ENCODE data around the gene PSENEN.
A peak's percentile ranks its signal among the peaks of the same experiment; 100 is the strongest.

The PSENEN gene, protein sequence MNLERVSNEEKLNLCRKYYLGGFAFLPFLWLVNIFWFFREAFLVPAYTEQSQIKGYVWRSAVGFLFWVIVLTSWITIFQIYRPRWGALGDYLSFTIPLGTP

DNA sequence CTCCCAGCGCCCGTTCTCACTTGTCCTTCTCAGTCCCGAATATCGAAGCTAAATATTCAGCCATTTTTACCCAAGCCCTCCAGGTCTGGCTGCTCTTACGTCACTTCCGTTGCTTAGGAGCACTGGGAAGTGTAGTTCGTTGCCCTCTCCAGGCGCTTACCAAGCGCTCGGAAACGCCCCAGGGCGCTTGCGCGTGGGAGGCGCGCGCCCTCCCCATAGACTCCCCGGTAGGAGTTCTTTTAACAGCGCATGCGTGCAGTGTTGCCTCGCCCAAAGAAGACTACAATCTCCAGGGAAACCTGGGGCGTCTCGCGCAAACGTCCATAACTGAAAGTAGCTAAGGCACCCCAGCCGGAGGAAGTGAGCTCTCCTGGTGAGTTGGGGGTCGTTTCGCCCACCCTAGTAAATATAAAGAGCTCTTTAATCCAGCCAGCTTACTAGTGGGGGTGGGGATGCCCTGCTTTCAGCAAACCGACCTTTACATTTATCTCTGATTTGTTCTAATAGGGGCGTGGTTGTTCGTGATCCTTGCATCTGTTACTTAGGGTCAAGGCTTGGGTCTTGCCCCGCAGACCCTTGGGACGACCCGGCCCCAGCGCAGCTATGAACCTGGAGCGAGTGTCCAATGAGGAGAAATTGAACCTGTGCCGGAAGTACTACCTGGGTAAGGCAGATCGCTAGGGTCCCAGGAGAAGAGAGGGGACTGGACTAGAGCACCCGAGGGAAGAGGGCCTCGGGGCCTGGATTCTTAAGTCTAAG lies at the start of gene PSENEN, which contains the start of gene U2AF1L4:
TSS of gene PSENEN (plus strand) at position 324 of the 759 bp plus-strand sequence. CDS start at position 604, 280 bp downstream.
TSS of gene U2AF1L4 (minus strand) at position 91 of the 759 bp plus-strand sequence. CDS start at position 64, 27 bp downstream.
- peak; percentile 95 for DNase-seq

DNA sequence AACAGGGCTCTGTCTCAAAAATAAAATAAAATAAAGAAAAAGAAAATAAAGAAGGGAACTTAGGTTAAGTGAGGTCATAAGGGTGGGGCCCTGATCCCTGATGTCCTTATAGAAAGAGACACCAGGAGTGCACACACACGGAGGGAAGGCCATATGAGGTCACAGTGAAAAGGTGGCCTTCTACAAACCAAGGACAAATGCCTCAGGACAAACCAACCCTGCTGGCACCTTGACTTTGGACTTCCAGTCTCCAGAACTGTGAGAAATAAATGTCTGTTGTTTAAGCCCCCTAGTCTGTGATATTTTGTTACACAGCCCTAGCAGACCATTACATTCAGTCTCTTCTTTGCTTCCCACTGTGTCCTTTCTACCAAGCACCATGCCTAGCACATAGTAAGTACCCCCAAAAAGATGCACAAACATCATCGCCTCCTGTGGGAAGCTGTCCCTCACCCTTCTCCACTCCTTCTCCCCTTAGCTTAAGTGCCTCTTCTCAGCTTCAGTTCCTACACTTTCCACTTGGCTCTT lies 49.5 kb upstream of the PSENEN start:
- no peak for DNase-seq

DNA sequence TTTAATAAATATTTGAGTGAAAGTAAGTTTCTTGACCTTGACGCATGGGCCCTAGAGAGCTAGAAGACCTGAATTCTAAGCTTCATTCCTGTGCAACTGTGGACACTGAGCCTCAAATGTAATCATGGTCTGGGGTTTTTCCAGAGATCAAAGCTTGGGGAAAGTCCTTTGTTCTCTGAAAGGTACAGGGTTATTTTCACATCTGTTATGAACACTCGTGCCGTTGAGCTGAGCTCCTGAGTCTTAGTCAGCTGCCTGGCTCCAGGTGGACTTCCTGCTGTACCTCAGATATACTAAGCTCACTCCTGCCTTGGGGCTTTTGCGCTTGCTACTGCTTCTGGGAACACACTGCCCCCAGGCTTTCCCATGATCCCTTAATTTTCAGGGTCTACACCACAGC lies 48.6 kb upstream of the PSENEN start:
- DNase-seq: no peak

DNA sequence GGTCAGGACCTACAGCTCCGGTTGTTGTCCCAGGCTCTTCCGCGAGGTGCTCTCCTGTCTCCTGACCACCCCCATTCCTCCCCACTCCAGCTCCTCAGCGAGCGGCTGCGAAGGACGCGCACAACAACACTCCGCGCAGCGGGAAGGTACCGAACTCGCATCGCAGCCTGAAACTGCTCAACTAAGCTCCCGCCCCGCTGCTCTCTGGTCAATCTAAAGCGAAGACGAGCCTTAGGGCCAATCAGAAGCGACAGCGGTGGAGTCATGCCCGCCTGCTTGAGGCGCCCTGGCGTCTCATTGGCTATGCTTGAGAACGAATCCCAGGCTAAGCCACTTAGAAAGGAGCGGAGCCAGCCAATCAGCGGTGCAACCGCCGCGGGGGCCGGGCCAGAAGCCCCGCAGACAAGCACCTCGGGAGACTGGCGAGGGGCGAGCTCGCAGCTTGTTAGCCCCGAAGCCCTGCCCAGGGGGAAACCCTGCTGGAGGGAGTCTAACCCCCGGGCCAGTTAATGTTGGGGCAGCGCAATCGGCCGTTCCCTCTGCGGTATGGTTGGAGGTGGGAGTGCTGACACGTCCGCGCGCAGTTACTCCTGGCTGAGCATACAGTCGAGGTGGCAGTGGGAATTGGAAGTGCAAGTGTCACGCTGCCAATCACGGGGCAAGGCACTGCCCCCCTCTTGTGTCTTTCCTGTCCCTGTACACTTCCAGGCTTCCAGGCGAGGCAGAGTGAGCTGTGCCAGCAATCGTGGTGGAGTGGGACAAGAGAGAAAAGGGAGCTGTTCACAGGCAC lies 43.0 kb upstream of the PSENEN start:
- DNase-seq: peak; percentile 84

DNA sequence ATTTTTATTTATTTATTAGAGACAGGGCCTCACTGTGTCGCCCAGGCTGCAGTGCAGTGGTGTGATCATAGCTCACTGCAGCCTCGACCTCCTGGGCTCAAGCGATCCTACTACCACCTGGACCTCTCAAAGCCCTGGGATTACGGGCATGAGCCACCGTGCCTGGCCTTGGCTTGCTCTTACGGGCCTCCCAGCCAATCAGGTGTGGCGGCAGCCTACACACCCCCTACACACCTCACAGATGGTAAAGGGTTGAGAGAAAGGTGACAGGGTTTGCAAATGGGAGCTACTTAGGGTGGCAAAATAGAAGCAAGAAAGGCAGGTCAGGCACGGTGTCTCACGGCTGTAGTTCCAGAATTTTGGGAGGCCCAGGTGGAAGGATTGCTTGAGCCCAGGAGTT lies 42.1 kb upstream of the PSENEN start:
- DNase-seq: no peak

DNA sequence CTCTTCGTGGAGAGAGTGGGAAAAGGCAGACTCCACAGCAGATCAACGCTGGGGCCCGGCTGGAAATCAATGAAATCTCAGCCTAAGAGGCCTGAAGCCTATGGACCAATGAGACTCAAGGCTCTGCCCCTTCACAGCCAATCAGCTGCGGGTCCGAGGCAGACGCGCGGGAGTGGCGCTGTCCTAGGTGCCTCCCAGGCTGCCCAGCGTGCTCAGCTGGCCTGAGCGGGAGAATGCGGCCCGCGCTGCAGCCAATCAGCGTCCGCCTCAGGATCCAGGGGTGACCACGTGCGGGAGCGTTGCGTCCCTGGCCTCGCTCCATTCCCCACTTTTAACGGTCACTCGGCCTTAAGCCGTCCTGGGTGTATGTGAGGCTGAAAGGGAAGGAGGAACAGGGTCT lies 41.2 kb upstream of the PSENEN start, which contains the start of gene ZBTB32:
TSS of gene ZBTB32 (plus strand) at position 341 of the 400 bp plus-strand sequence. CDS start 10,069 bp downstream, outside the sequence.
- no peak for DNase-seq

DNA sequence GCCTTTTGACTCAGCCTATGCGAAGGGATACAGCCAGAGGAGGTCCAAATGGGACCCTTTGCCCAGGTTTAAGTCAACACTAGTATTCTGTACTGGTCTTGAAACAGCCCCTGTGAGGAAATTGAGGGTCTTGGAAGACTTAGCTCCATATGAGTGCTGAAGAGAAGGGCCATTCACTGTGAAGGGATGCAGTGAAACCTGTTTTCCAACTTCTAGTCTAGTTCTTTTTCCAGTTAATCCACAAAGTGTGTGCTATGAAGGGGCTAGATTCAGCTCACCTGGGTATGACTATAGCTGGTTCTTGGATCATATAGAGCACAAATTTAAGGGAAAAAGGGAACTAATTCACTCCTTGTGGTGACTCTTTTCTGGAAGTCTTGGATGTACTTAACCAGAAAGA lies 37.1 kb upstream of the PSENEN start:
- DNase-seq: no peak

- no peak for DNase-seq
Observed at GRCh38 chr19:35710784-35711723, 34.4 kb upstream of the PSENEN start.

GRCh38 chr19:35712567-35713505 lies 32.6 kb upstream of the PSENEN start:
- DNase-seq: no peak

DNA sequence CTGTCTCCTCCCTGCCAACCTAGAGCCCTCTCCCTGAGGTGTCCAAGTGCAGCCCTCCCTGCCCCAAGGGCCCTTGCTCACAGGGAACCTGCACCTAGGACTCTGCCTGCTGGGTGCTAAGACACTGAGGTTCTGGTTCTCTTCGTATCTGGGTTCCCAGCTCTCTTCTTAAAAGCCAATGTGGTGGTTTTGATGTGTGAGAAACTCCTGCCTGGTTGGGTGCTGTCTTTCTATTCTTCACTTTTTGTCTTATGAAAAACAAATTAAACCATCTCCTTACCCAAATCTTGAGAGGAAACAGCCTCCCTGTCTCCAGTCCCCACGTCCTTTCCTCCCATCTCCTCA lies 32.0 kb upstream of the PSENEN start:
- DNase-seq: no peak

DNA sequence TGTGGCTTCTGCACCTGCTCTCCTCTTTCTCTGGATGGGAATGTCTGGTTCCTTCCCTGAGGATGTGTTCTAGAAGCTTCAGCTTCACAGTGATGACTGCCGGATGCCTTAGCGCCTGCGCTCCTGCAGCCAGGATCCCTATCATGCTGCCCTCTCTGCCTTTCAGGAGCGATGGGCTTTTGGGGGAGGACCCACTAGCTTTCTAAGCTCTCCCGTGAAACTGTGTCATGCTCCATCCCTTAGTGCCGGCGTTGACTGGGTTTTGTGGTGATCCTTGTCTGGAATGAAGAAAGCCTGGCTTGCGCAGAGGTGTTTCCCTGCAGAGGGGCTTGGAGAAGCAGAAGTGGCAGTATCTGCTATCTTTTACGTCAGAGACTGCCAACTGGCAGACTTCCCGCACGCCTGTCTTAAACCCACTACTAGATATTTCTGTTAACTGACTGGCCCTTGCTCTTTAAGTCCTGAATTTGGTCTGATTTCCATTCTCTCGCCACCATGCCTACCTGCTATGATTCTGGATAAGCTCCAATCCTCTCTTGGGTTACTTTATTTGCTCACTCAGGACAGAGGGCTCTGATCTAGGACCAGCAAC lies 31.5 kb upstream of the PSENEN start:
- DNase-seq: no peak

GRCh38 chr19:35714601-35715354 lies 30.7 kb upstream of the PSENEN start:
- DNase-seq: no peak

GRCh38 chr19:35715355-35715809 lies 30.1 kb upstream of the PSENEN start:
- no peak for DNase-seq

GRCh38 chr19:35715981-35716800 lies 29.3 kb upstream of the PSENEN start:
- DNase-seq: no peak

GRCh38 chr19:35716801-35717664 lies 28.4 kb upstream of the PSENEN start:
- DNase-seq: peak; percentile 12

- DNase-seq: peak; percentile 82
Observed at GRCh38 chr19:35717665-35718344, 27.6 kb upstream of the PSENEN start, which contains the start of gene KMT2B. Gene KMT2B, plus strand, starts transcription at chr19:35718003. Its CDS starts 16 bp downstream, at chr19:35718019.

Data from KG1 (cell line).